ENCODE data around the gene ANKRD63. TPM values are rescaled to one million over a fixed set of nuclear protein-coding genes. Genes with fewer than 3 reads are reported as not detected.

Gene ANKRD63
- total and polyA plus RNA-seq, 10 donors = not detected

- no peaks in the 10 kb centered on the region for H3K36me3 ChIP-seq
- no peaks in the 10 kb centered on the region for H3K9me3 ChIP-seq
- WGBS, 5 donors = 79 to 96% (median 90%) methylated on average over 5 of the region's 5 CpGs
- intact Hi-C loops (cut with DNase I; ENCODE audit: low total_unique reads) = no loop called here
- no peak overlapping the region for H3K27ac ChIP-seq
- DNase-seq = no peak
- no peak for TF ChIP-seq POLR2AphosphoS5 (IDR thresholded peaks at IDR 0.05)
- TF ChIP-seq, protein P1, sequence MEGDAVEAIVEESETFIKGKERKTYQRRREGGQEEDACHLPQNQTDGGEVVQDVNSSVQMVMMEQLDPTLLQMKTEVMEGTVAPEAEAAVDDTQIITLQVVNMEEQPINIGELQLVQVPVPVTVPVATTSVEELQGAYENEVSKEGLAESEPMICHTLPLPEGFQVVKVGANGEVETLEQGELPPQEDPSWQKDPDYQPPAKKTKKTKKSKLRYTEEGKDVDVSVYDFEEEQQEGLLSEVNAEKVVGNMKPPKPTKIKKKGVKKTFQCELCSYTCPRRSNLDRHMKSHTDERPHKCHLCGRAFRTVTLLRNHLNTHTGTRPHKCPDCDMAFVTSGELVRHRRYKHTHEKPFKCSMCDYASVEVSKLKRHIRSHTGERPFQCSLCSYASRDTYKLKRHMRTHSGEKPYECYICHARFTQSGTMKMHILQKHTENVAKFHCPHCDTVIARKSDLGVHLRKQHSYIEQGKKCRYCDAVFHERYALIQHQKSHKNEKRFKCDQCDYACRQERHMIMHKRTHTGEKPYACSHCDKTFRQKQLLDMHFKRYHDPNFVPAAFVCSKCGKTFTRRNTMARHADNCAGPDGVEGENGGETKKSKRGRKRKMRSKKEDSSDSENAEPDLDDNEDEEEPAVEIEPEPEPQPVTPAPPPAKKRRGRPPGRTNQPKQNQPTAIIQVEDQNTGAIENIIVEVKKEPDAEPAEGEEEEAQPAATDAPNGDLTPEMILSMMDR (IDR thresholded peaks at IDR 0.05 in 8 of 11, conservative IDR thresholded peaks at IDR 0.05 in 3 of 11) = no peak
- TF ChIP-seq POLR2A (IDR thresholded peaks at IDR 0.05) = no peak
- peaks cover 0 to 33% (median 11%) of the 10 kb centered on the region in 7 donors for H3K27me3 ChIP-seq (replicated peaks in 1 of 7)
- peaks cover 0 to 17% (median 11%) of the 10 kb centered on the region in 6 donors for H3K4me1 ChIP-seq
- no peak overlapping the region for H3K4me3 ChIP-seq
Measured at GRCh38 chr15:40242601-40243000, 40.3 kb downstream of the ANKRD63 start.

GRCh38 chr15:40242213-40242599 lies 40.7 kb downstream of the ANKRD63 start:
- Histone ChIP-seq H3K9me3 (no peaks in the 10 kb centered on the region), H3K36me3 (no peaks in the 10 kb centered on the region), H3K27me3 (replicated peaks in 1 of 7) (peaks cover 0 to 33% (median 11%) of the 10 kb centered on the region in 7 donors), H3K27ac (no peak overlapping the region), H3K4me1 (peaks cover 0 to 17% (median 11%) of the 10 kb centered on the region in 6 donors), H3K4me3 (no peak overlapping the region)
- TF ChIP-seq POLR2A (IDR thresholded peaks at IDR 0.05) (no peak), POLR2AphosphoS5 (IDR thresholded peaks at IDR 0.05) (no peak)
- TF ChIP-seq, protein P1 (IDR thresholded peaks at IDR 0.05 in 8 of 11, conservative IDR thresholded peaks at IDR 0.05 in 3 of 11) = no peak
- 92 to 98% (median 96%) methylated on average over 10 of the region's 10 CpGs for WGBS, 5 donors
- intact Hi-C loops (cut with DNase I; ENCODE audit: low total_unique reads) = no loop called here
- DNase-seq = peak; percentile 59

DNA sequence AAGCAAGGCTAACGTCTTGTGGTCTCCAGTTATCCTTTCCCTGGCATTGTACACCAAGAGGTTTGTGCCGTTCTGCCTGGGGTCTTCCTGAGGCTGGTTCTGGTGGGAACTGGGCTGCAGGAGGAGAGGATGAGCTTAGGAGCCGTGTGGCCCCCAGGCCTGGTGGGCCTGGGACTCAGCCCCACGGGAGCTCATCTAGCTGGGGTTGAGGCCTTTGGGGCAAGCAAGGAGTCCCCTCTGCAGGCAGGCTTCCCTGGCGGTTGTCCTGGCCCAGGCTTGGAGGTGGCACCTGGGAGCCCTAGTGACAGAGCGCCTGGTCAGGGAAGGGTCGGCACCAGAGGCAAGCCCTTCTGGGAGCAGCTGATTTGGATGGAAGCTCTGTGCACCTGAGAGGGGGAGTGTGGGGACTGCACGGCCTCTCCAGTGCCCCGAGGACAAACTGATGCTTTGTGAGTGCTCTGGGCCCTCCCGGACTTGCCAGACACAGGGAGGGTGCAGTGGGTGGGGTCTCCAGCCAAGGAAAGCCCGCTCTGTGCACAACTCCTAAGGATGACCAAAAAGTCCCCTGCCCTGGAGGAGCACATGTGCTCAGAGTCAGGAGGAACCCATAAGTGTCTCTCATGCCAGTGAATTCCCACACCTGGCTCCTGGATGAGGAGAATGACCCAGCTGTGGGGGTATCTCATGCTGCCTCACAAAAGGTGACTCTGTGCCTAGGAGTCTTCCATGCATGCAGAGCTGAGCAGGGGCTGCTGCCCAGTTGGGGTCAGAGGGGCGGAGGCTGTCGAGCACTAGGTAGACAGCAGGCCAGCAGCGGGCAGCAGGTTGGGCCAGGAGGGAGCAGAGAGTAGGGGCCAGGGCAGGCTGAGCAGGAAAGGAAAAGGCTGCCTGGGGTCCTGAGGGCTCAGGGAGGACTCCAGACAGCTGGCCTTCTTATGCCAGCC lies 41.3 kb downstream of the ANKRD63 start:
- H3K4me3 ChIP-seq = no peak overlapping the region
- 90 to 93% (median 93%) methylated on average over 10 to 14 of the region's 14 CpGs for WGBS, 5 donors
- TF ChIP-seq POLR2A (IDR thresholded peaks at IDR 0.05) = no peak
- TF ChIP-seq, protein P1 (IDR thresholded peaks at IDR 0.05 in 8 of 11, conservative IDR thresholded peaks at IDR 0.05 in 3 of 11) = no peak
- TF ChIP-seq POLR2AphosphoS5 (IDR thresholded peaks at IDR 0.05) = no peak
- H3K27ac ChIP-seq = no peak overlapping the region
- H3K4me1 ChIP-seq = peaks cover 0 to 17% (median 11%) of the 10 kb centered on the region in 6 donors
- intact Hi-C loops (cut with DNase I; ENCODE audit: low total_unique reads) = no loop called here
- H3K27me3 ChIP-seq (replicated peaks in 1 of 7) = peaks cover 0 to 33% (median 11%) of the 10 kb centered on the region in 7 donors
- no peaks in the 10 kb centered on the region for H3K36me3 ChIP-seq
- peak; percentile 29 for DNase-seq
- H3K9me3 ChIP-seq = no peaks in the 10 kb centered on the region

- Histone ChIP-seq H3K4me1 (peaks cover 0 to 20% (median 13%) of the 10 kb centered on the region in 6 donors), H3K9me3 (no peaks in the 10 kb centered on the region), H3K27me3 (replicated peaks in 1 of 7) (peaks cover 0 to 33% (median 11%) of the 10 kb centered on the region in 7 donors), H3K4me3 (no peak overlapping the region), H3K27ac (no peak overlapping the region), H3K36me3 (no peaks in the 10 kb centered on the region)
- no peak for TF ChIP-seq POLR2AphosphoS5 (IDR thresholded peaks at IDR 0.05)
- TF ChIP-seq POLR2A (IDR thresholded peaks at IDR 0.05) = no peak
- TF ChIP-seq, protein P1 (IDR thresholded peaks at IDR 0.05 in 8 of 11, conservative IDR thresholded peaks at IDR 0.05 in 3 of 11) = no peak
- peak; percentile 58 for DNase-seq
- WGBS, 5 donors = 89 to 94% (median 92%) methylated on average over 9 to 10 of the region's 10 CpGs
- intact Hi-C loops (cut with DNase I; ENCODE audit: low total_unique reads) = no loop called here
Measured at GRCh38 chr15:40240619-40241221, 42.1 kb downstream of the ANKRD63 start.
